ACHN (cell line): Measurements from ENCODE around the gene DNAAF8.

Source experiments
- DNase-seq: peaks from one replicate; pipeline ENCODE4 v3.0.0-alpha.2; 2015
- in situ Hi-C: cut with HindIII; loops from 2 replicates; pipeline ENCODE4 v1.10.0; 2017; ENCODE audit warnings: low sequenced_read_pairs, low pct_ligation_motif_present, low pct_unique_long_range_greater_than_20kb

The DNAAF8 gene

GRCh38 chr16:4693956-4694641 is 40.2 kb upstream of the DNAAF8 start:
- in situ Hi-C loops: no loop called here

GRCh38 chr16:4694642-4695451 is 39.5 kb upstream of the DNAAF8 start:
- in situ Hi-C loops: no loop called here
- DNase-seq: no peak

More at GRCh38 chr16:4693956-4694641, 40.2 kb upstream of the DNAAF8 start:
- peak; percentile 38 for DNase-seq

GRCh38 chr16:4695473-4696171 is 38.7 kb upstream of the DNAAF8 start:
- in situ Hi-C loops: no loop called here

GRCh38 chr16:4696172-4696904 is 38.0 kb upstream of the DNAAF8 start:
- no peak for DNase-seq
- in situ Hi-C loops: no loop called here

More at GRCh38 chr16:4695473-4696171, 38.7 kb upstream of the DNAAF8 start:
- DNase-seq: no peak

- in situ Hi-C loops: no loop called here
- DNase-seq: no peak
Measured at GRCh38 chr16:4696905-4697847, 37.2 kb upstream of the DNAAF8 start.

GRCh38 chr16:4697848-4698291 is 36.5 kb upstream of the DNAAF8 start:
- in situ Hi-C loops: no loop called here
- DNase-seq: no peak

GRCh38 chr16:4698321-4699045 is 35.9 kb upstream of the DNAAF8 start:
- in situ Hi-C loops: no loop called here

GRCh38 chr16:4699046-4699556 is 35.2 kb upstream of the DNAAF8 start:
- DNase-seq: no peak
- in situ Hi-C loops: no loop called here

More at GRCh38 chr16:4698321-4699045, 35.9 kb upstream of the DNAAF8 start:
- DNase-seq: no peak

- in situ Hi-C loops: no loop called here
- DNase-seq: no peak
Measured at GRCh38 chr16:4700380-4700996, 33.8 kb upstream of the DNAAF8 start.

- in situ Hi-C loops: no loop called here
Measured at GRCh38 chr16:4700997-4701743, 33.2 kb upstream of the DNAAF8 start.

GRCh38 chr16:4701791-4702465 is 32.4 kb upstream of the DNAAF8 start:
- in situ Hi-C loops: no loop called here
- DNase-seq: no peak

More at GRCh38 chr16:4700997-4701743, 33.2 kb upstream of the DNAAF8 start:
- DNase-seq: no peak

- in situ Hi-C loops: no loop called here
- DNase-seq: peak; percentile 27
Measured at GRCh38 chr16:4702466-4702808, 31.9 kb upstream of the DNAAF8 start.

- in situ Hi-C loops: no loop called here
Measured at GRCh38 chr16:4703906-4704305, 30.4 kb upstream of the DNAAF8 start.

GRCh38 chr16:4704491-4704890 is 29.8 kb upstream of the DNAAF8 start:
- DNase-seq: no peak
- in situ Hi-C loops: no loop called here

More at GRCh38 chr16:4703906-4704305, 30.4 kb upstream of the DNAAF8 start:
- no peak for DNase-seq

- no peak for DNase-seq
- in situ Hi-C loops: no loop called here
Measured at GRCh38 chr16:4704913-4705312, 29.4 kb upstream of the DNAAF8 start.
